AG09309 (cell line): ENCODE results near the gene ZFPM1.

ENCODE experiments used
- DNase-seq: peaks from one replicate; pipeline ENCODE4 v3.0.0-alpha.2; 2010; ENCODE audit warnings: low read depth
- H3K4me3 ChIP-seq: 2 replicates; pipeline ENCODE4 v1.5.1; 2011; ENCODE audit warnings: mild to moderate bottlenecking, low read depth, low read length, moderate library complexity; ENCODE audit not compliant: control insufficient read depth
- CTCF ChIP-seq: IDR thresholded peaks from 2 replicates; pipeline ENCODE4 v1.5.1; 2011; ENCODE audit warnings: mild to moderate bottlenecking, low read depth, low read length, inconsistent platforms; ENCODE audit not compliant: insufficient read depth, control insufficient read depth; ENCODE audit errors: missing control alignments

The ZFPM1 gene

GRCh38 chr16:88442383-88442726, 10.7 kb upstream of the ZFPM1 start:
- no peak overlapping the region for H3K4me3 ChIP-seq
- no peak for DNase-seq
- TF ChIP-seq CTCF = no peak

DNA sequence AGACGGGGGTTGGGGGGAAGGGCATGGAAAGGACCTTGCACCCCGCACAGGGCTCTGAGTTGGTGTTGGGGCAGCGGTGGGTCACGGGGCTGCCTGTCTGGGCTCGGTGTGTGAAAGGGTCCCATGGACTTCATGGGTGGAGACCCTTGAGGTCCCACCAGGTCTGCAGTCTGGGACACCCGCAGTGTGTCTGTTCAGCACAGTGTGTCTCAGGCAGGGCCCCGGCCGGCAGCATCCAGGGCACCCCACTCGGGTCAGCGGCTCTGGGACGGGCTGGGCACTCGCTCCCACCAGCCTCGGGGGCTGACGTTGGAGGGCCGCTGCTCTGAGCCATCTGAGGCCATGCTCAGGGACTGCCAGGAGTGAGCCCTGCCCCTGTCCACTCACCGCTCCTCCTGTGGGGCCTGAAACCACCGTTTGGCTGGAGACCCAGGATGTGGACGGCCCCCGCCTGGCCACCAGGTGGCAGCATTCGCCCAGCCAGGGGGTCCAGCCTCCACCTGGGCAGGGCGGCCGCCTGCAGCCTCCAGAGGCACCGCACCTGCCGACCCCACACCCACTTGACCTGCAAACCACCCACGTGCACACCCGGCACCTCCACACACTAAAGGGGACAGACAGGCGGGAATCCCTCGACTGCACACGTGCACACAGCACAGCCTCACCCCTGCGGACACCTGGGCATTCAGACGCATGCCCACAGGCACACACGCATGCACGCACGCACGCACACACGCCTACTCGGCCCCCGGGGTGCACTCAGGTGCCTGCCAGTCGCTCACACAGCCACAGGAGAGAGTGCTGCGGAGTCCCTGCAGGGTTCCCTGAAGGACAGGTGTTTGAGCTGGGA, 10.1 kb upstream of the ZFPM1 start:
- DNase-seq = no peak
- peak; percentile 94 for TF ChIP-seq CTCF
- H3K4me3 ChIP-seq = no peak overlapping the region

DNA sequence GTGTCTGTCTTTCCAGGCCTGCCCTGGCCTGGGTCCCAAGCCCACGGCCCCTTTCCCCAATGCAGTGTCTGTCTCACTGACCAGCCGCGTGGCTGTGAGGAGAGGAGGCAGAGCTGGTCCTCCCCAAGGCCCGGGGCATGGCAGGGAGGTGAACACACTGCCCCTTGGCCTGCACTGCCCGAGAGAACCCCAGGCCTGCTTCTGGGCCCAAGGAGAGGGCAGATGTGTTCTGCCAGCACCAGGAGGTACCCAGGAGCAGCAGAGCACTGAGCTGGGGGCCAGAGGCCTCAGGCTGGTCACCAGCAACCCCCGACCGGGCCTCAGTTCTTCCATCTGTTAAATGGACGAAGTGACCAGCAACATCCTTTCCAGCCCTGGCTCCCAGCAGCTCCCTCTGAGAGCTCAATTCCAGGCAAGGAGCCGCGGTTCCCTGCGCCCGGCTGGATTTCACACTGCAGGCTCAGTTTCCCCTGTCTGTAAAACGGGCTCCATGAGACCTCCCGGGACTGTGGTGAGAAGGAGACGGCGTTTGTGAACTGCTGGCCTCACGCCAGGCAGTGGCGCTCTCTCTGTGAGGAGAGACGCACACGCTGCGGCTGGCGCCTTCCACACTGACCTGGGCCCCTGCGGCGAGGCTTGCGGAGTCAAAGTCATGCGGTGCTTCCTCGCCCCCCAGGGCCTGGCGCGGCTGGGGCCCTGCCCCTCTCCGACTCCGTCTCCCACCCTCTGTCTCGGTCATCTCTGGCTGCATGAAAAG, 8.1 kb upstream of the ZFPM1 start:
- TF ChIP-seq CTCF = no peak
- DNase-seq = no peak

GRCh38 chr16:88445583-88445960, 7.5 kb upstream of the ZFPM1 start:
- no peak overlapping the region for H3K4me3 ChIP-seq
- no peak for DNase-seq
- TF ChIP-seq CTCF = no peak

More for the DNA sequence above, 8.1 kb upstream of the ZFPM1 start:
- no peak overlapping the region for H3K4me3 ChIP-seq

DNA sequence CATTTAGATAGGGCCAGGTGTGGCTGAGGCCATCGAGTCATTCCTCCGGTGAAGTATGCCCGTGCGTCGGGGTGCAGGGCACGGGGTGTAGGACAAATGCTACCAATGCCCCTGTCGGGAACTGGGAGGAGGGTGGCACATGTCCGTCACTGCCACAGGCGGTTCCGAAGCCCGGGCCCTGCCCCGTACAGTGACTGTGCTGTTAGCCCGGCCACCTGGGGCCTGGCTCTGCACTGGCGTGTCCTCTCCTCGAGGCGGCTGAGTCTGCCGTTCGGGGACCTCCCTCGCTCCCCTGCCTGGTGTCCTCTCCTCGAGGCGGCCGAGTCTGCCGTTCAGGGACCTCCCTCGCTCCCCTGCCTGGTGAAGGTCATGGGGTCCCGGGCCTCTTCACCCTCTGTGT, 7.0 kb upstream of the ZFPM1 start:
- no peak overlapping the region for H3K4me3 ChIP-seq
- TF ChIP-seq CTCF = no peak
- no peak for DNase-seq

GRCh38 chr16:88446736-88447135, 6.3 kb upstream of the ZFPM1 start:
- no peak for TF ChIP-seq CTCF
- DNase-seq = no peak
- H3K4me3 ChIP-seq = no peak overlapping the region

DNA sequence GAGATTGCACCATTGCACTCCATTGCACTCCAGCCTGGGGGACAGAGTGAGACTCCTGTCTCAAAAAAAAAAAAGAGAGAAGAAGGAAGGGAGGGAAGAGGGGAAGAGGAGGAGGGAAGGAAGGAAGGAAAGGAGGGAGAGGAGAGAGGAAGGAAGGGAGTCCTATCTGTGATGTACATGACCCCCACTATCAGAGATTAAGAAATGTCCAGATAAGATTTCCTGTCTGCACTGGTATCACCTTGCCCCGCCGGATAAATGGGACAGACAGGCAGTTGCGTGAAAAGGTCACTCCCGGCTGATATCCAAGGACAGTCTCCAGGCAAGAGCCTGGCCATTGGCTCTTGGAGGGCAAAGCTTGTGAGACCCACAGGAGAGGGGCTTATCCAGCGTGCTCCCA, 5.2 kb upstream of the ZFPM1 start:
- no peak overlapping the region for H3K4me3 ChIP-seq
- TF ChIP-seq CTCF = no peak
- no peak for DNase-seq
